Activated CD4-positive, alpha-beta T cell treated with anti-CD3 and anti-CD28 coated beads for 4 hours (primary cell): ENCODE measurements around the gene COTL1.
A peak's percentile ranks its signal among the peaks of the same experiment; 100 is the strongest.

Experiments used
- DNase-seq, 2 donors: peaks; one replicate each; pipeline ENCODE4 v3.0.0-alpha.2; 2020

Gene COTL1

DNA sequence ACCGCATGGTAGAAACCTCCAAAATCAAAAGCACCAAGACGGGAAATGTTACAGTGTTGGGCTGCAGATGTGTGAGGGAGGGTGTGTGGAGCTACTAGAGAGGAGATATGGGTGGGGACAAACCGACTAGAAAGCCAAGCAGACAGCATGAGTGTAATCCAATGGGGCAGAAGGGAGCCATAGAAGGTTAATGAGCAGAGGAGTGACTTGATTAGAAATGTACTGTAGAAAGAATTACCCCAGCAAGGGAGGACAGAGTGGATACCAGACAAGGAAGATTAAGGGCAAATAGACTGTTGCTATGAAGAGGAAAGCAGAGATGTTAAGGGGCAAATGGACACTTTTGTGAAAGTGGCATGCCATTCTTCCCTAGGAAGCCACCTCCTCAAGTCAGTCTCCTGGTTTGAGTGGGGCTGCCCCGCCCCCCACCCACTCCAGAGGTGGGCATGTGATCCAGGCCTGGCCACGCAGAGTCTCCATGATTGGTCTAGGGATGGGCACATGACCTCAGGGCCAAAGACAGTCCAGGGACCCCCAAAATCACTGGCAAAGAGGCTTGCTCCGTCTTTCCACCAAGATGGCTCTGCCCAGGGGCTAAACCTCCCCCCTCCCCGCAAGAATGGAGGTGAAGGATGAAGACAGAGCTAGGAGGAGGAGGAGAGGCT lies 4.3 kb downstream of the COTL1 start:
- DNase-seq = no peak

GRCh38 chr16:84612686-84613085 lies 5.2 kb downstream of the COTL1 start:
- no peak for DNase-seq

- DNase-seq = no peak
Observed at GRCh38 chr16:84611041-84611440, 6.8 kb downstream of the COTL1 start.

DNA sequence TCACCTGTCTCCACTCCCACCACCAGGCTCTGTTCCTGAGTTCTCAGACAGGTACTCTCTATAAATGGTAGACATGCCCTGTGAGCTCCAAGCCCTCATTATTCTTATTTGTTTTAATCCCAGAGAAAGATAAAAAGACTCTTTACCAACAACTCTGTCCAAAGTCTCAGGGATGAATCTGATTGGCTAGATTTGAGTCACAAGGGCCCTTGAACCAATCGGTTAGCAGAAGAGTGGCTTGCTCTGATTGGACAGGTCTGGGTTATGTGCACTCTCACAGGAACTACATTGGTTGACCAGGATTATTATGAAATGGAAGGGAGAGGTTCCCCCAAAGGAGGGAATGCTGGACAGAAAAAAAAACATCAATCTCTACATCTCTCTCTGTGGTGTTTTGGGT lies 7.5 kb downstream of the COTL1 start:
- no peak for DNase-seq

DNA sequence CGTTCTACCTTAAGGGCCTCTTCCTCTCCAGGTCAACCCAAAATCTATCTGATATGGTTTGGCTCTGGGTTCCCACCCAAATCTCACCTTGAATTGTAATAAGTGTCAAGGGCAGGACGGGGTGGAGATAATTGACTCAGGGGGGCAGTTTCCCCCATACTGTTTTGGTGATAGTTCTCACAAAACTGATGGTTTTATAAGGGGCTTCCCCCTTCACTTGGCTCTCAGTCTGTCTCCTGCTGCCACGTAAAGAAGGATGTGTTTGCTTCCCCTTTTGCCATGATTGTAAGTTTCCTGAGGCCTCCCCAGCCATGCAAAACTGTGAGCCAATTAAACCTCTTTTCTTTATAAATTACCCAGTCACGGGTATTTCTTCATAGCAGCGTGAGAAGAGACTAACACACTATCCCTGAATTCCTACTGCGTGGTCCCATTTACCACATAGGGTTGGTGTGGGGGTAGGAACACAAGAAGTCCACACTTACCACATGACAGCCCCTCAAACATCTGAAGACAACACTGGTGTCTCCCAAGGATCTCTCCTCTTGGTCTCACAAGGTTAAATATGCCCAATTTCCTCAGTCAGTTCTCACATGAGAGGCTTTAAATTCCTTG lies 8.2 kb downstream of the COTL1 start:
- DNase-seq = no peak

GRCh38 chr16:84608282-84608681 lies 9.6 kb downstream of the COTL1 start:
- no peak for DNase-seq

GRCh38 chr16:84607694-84608093 lies 10.2 kb downstream of the COTL1 start:
- DNase-seq = no peak

GRCh38 chr16:84607061-84607460 lies 10.8 kb downstream of the COTL1 start:
- no peak for DNase-seq

DNA sequence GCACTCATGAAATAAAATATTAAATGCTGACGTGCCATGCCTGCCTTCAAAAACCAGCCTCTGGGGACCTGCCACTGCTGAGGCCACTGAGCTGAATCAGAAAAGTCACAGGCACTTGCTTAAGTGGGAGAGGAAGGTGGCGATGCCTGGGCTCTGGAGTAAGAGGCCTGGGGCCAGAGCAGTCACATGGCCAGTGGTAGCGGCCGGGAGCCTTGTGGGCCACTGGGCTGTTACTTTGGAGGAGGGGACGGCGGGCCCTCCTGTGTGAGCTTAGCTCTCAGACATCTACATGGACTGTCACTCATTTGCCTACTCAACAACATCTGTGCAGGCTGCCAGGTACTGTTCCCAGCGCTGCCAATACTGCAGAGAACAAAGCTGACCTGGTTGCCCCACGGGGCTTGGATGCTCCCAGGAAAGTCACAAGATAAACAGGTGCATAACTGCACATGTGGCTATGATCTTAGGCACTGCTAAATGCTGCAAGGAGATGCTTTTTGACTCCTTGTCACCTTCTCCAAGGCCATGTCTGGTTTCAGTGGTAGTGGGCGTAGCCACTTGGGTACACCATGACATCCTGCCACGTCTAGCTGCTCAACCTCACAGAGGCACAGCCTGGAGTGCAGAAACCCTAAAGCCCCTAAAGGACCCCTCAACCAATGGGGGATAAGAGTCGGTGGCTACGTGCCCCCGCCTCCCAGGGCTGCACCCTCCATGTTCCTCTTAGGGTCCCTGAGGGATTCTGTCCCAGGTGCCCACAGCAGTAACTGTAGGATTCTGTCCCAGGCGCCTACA lies 11.6 kb downstream of the COTL1 start:
- DNase-seq = no peak

DNA sequence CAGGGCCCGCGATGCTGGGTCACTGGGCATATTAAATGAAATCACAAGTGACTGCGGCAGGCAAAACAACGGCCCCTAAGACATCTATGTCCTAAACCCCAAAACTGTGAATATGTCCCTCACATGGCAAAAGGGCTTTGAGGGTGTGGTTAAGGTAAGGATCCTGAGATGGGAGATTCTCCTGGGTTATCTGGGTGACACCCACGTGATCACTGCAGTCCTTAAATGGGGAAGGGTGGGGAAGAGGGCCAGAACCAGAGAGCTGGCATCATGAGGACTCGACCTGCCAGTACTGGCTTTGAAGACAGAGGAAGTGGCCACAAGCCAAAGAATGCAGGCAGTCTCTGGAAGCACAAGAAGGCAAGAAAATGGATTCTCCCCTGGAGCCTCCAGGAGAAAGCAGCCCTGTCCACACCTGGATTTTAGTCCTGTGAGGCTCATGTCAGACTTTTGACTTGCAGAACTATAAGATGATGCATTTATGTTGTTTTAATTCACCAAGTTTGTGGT lies 12.5 kb downstream of the COTL1 start:
- no peak for DNase-seq

DNA sequence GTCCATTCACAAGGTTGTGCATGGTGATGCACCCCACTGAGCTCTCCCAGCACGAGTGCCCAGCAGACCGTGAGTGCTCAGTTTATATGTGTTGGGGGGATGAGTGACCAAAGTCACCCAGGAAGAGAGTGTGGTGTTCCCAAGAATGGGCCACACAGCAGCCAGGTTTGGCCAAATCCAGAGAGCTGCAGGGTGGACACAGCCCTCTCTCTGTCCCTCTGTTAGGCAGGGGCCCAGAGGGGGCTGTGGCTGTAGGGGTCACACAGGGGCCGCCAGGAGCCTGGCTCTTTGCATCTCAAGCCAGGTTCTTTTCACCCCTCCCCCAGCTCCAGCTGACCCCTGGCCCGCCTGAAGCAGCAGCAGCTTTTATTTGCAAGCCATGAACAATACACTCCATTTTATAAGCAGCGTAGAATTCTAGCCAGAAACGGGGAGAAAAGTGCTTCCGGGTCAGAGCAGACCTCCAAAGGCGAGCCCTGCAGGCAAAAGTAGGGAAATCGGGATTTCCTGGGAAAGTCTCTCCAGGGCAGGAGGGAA lies 13.3 kb downstream of the COTL1 start:
- DNase-seq = no peak

- DNase-seq = no peak
Observed at GRCh38 chr16:84603940-84604339, 13.9 kb downstream of the COTL1 start.

GRCh38 chr16:84603140-84603816 lies 14.6 kb downstream of the COTL1 start:
- DNase-seq = peak in 1 of 2 donors; percentile 41

GRCh38 chr16:84600343-84601229 lies 17.3 kb downstream of the COTL1 start:
- DNase-seq = no peak

- DNase-seq = peak; percentile 60 to 65
Observed at GRCh38 chr16:84599521-84600202, 18.2 kb downstream of the COTL1 start.

- DNase-seq = no peak
Observed at GRCh38 chr16:84598360-84598759, 19.5 kb downstream of the COTL1 start.

- DNase-seq = no peak
Observed at GRCh38 chr16:84597931-84598351, 19.9 kb downstream of the COTL1 start.

DNA sequence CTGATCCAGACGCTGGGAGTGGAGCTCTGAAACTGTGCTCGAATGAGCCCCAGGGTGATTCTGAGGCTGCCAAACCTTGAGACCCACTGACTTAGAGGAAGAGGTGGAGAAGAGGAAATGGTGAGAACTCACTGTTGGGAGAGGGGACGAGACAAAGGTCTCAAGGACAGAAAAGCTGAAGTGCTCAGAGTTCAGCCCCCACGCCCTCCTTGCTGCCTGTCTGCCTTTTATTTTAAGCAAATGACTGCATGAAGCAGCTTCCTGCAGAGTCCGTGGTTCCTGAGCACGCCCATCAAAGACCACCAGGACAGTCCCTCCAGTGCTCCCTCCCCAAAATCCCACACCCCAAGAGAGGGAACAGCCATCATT lies 20.4 kb downstream of the COTL1 start:
- no peak for DNase-seq

DNA sequence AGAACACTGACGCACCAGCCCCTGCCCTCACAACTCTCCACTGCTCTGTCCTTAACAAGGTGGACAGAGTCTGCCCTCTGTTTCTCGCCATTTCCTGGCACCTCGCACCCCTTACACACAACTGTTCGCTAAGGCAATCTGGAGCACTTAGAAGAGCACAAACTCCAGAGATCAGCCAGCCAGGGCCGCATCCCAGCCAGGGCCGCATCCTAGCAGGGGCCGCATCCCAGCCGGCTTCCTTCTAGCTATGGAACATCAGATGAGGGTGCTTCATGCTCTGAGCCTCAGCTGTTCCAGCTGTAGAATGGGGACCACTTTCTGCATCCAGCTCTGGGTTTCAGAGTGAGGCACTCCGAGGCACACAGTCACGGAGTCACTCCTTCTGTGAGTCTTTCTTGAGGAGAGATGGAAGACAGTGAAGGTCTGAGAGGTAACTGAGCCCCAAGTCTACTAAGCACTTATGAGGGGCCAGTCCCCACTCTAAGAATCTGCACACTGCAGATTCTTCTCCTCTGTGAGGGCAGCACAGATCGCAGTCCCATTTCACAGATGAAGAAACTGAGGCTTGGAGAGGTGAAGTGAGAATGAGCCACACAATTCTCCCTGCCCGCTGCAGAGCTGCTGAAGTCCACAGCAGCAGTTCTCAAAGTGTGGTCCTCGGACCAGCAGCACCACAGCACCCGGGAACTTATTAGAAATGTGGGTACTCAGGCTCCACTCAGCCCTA lies 20.9 kb downstream of the COTL1 start:
- no peak for DNase-seq

GRCh38 chr16:84596161-84596560 lies 21.7 kb downstream of the COTL1 start:
- no peak for DNase-seq

GRCh38 chr16:84595052-84595481 lies 22.8 kb downstream of the COTL1 start:
- DNase-seq = no peak
